Nephron progenitor cell (in vitro differentiated cells): ENCODE measurements around the gene ATP11A.

ENCODE experiments used
- DNase-seq: peaks from one replicate; pipeline ENCODE4 v3.0.0; 2021
- H3K27ac Mint-ChIP-seq: 2 replicates; pipeline ENCODE4 v1.8.0; 2021; ENCODE audit warnings: mild to moderate bottlenecking, moderate library complexity, mixed read lengths
- H3K27me3 Mint-ChIP-seq: 2 replicates; pipeline ENCODE4 v1.8.0; 2021; ENCODE audit warnings: mild to moderate bottlenecking, low read depth, mixed read lengths; ENCODE audit not compliant: poor library complexity
- H3K36me3 Mint-ChIP-seq: 2 replicates; pipeline ENCODE4 v1.8.0; 2021; ENCODE audit warnings: low read depth, mixed read lengths
- H3K4me1 Mint-ChIP-seq: 2 replicates; pipeline ENCODE4 v1.8.0; 2021; ENCODE audit warnings: mixed read lengths
- H3K4me3 Mint-ChIP-seq: 2 replicates; pipeline ENCODE4 v1.8.0; 2021; ENCODE audit warnings: mild to moderate bottlenecking, moderate library complexity, mixed read lengths
- H3K9me3 Mint-ChIP-seq: 2 replicates; pipeline ENCODE4 v1.8.0; 2021; ENCODE audit warnings: mild to moderate bottlenecking, moderate library complexity, mixed read lengths
- TF ChIP-seq, protein P1 (sequence below): fragments of 200-600 bp; sonication (generic); IDR thresholded peaks from 2 replicates; pipeline ENCODE4 v1.5.0; 2021; ENCODE audit warnings: antibody characterized with exemption

The ATP11A gene

GRCh38 chr13:112652512-112653070, 37.2 kb upstream of the ATP11A start:
- no peak overlapping the region for H3K4me3 Mint-ChIP-seq
- H3K27me3 Mint-ChIP-seq: peaks cover 6% of the 10 kb centered on the region
- peak overlapping the region; percentile 33 for H3K27ac Mint-ChIP-seq
- H3K4me1 Mint-ChIP-seq: peaks cover 34% of the 10 kb centered on the region
- H3K36me3 Mint-ChIP-seq: no peaks in the 10 kb centered on the region
- no peak for DNase-seq
- no peaks in the 10 kb centered on the region for H3K9me3 Mint-ChIP-seq
- TF ChIP-seq, protein P1, sequence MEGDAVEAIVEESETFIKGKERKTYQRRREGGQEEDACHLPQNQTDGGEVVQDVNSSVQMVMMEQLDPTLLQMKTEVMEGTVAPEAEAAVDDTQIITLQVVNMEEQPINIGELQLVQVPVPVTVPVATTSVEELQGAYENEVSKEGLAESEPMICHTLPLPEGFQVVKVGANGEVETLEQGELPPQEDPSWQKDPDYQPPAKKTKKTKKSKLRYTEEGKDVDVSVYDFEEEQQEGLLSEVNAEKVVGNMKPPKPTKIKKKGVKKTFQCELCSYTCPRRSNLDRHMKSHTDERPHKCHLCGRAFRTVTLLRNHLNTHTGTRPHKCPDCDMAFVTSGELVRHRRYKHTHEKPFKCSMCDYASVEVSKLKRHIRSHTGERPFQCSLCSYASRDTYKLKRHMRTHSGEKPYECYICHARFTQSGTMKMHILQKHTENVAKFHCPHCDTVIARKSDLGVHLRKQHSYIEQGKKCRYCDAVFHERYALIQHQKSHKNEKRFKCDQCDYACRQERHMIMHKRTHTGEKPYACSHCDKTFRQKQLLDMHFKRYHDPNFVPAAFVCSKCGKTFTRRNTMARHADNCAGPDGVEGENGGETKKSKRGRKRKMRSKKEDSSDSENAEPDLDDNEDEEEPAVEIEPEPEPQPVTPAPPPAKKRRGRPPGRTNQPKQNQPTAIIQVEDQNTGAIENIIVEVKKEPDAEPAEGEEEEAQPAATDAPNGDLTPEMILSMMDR: no peak

DNA sequence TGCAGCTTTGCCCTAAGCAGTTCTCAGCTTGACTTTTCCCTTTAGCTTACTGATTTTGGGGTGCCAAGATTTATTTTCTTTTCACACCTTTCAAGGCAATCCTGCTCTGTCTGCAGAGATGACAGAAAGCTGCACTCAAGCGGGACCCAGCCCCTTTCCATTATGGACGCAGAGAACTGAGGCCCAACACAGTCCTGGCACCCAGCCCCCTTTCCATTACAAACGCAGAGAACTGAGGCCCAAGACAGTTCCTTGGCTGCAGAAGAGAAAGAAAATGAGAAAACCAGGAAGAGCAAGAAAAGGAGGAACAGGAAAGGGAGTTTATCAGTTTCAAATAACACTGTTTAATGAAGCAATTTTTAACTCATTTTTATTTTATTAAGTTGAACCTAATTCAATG, 36.8 kb upstream of the ATP11A start:
- no peak overlapping the region for H3K27ac Mint-ChIP-seq
- TF ChIP-seq, protein P1: no peak
- no peak overlapping the region for H3K4me3 Mint-ChIP-seq
- no peaks in the 10 kb centered on the region for H3K9me3 Mint-ChIP-seq
- H3K4me1 Mint-ChIP-seq: peaks cover 30% of the 10 kb centered on the region
- no peaks in the 10 kb centered on the region for H3K36me3 Mint-ChIP-seq
- no peak for DNase-seq
- peaks cover 6% of the 10 kb centered on the region for H3K27me3 Mint-ChIP-seq

GRCh38 chr13:112655913-112656312, 33.9 kb upstream of the ATP11A start:
- H3K27ac Mint-ChIP-seq: no peak overlapping the region
- TF ChIP-seq, protein P1: no peak
- peaks cover 7% of the 10 kb centered on the region for H3K27me3 Mint-ChIP-seq
- H3K36me3 Mint-ChIP-seq: no peaks in the 10 kb centered on the region
- no peak for DNase-seq
- no peak overlapping the region for H3K4me3 Mint-ChIP-seq
- H3K4me1 Mint-ChIP-seq: peaks cover 27% of the 10 kb centered on the region
- H3K9me3 Mint-ChIP-seq: no peaks in the 10 kb centered on the region

DNA sequence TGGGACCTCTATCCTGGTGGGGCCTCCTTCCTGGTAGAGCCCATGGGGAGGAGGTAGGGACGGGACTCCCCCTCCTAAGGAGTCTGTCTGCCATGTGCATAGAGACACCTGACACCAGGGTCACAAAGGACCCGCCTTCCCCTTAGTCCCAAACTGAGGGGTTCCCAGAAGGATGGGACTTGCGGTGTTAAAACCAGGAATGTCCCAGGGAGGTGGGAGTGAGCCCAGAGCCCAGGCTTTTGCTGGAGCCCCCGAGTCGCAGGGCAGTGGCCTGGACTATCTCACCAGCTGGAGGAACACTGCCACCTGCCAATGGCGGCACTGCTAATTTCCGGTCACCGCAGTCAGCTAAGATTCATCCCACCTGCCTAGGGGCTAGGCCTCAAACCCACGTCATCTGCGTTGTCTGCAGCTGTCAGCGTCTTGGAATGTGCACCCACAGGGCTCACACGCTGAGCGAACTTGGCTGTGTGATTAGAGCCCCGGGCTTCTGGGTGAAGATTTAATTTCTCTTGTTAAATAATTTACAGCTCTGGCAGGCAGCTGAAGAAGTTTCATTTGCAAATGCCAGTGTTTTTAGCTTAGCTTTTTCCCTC, 31.9 kb upstream of the ATP11A start:
- Mint-ChIP-seq H3K4me3 (no peak overlapping the region), H3K27ac (no peak overlapping the region), H3K27me3 (peaks cover 4% of the 10 kb centered on the region), H3K36me3 (no peaks in the 10 kb centered on the region), H3K9me3 (no peaks in the 10 kb centered on the region), H3K4me1 (peaks cover 15% of the 10 kb centered on the region)
- TF ChIP-seq, protein P1: no peak
- DNase-seq: no peak

DNA sequence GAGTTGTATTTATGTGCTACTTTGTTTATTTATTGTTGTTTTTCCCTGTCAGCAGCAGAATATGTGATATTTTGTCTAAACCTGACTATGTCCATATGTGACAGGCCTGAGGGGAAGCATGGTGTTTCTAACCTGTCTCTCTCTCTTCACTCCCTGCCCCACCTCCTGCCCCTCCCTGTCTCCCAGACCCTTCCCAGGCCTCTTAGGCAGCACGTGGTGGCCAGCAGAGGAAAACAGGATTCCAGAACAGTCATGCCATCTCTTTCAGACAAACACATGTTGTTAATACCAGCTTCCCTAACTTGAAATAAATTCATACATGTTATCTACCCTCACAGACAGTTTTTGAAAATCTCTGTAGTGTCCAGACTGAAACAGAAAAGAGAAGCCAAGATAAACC, 31.0 kb upstream of the ATP11A start:
- H3K4me3 Mint-ChIP-seq: no peak overlapping the region
- H3K36me3 Mint-ChIP-seq: no peaks in the 10 kb centered on the region
- H3K27ac Mint-ChIP-seq: no peak overlapping the region
- H3K4me1 Mint-ChIP-seq: peaks cover 12% of the 10 kb centered on the region
- peaks cover 4% of the 10 kb centered on the region for H3K27me3 Mint-ChIP-seq
- TF ChIP-seq, protein P1: no peak
- no peaks in the 10 kb centered on the region for H3K9me3 Mint-ChIP-seq
- DNase-seq: no peak

- DNase-seq: no peak
- TF ChIP-seq, protein P1: no peak
- H3K27ac Mint-ChIP-seq: no peak overlapping the region
- no peaks in the 10 kb centered on the region for H3K9me3 Mint-ChIP-seq
- no peak overlapping the region for H3K4me3 Mint-ChIP-seq
- no peaks in the 10 kb centered on the region for H3K36me3 Mint-ChIP-seq
- H3K27me3 Mint-ChIP-seq: peaks cover 7% of the 10 kb centered on the region
- H3K4me1 Mint-ChIP-seq: peaks cover 12% of the 10 kb centered on the region
Measured at GRCh38 chr13:112661291-112661690, 28.5 kb upstream of the ATP11A start.
